Right renal pelvis (tissue), 4 donors: Measurements from ENCODE around the gene IRAG1. TPM values are rescaled to one million over a fixed set of nuclear protein-coding genes. Genes with fewer than 3 reads are reported as not detected.
A peak's percentile ranks its signal among the peaks of the same experiment; 100 is the strongest.

Experiments used
- DNase-seq, 4 donors: peaks; one replicate each; pipeline ENCODE4 v3.0.0-alpha.2; 2013; ENCODE audit warnings: low read depth in 4 of 4, low spot score in 3 of 4, missing footprints in 1 of 4
- polyA plus RNA-seq, 4 donors: library from polyadenylated mRNA; unstranded; fragments of 120-200 nt; gene quantifications; one replicate each; pipeline ENCODE4 v1.2.1, GENCODE V29; 2013; ENCODE audit not compliant: insufficient read length in 4 of 4

Gene IRAG1, protein sequence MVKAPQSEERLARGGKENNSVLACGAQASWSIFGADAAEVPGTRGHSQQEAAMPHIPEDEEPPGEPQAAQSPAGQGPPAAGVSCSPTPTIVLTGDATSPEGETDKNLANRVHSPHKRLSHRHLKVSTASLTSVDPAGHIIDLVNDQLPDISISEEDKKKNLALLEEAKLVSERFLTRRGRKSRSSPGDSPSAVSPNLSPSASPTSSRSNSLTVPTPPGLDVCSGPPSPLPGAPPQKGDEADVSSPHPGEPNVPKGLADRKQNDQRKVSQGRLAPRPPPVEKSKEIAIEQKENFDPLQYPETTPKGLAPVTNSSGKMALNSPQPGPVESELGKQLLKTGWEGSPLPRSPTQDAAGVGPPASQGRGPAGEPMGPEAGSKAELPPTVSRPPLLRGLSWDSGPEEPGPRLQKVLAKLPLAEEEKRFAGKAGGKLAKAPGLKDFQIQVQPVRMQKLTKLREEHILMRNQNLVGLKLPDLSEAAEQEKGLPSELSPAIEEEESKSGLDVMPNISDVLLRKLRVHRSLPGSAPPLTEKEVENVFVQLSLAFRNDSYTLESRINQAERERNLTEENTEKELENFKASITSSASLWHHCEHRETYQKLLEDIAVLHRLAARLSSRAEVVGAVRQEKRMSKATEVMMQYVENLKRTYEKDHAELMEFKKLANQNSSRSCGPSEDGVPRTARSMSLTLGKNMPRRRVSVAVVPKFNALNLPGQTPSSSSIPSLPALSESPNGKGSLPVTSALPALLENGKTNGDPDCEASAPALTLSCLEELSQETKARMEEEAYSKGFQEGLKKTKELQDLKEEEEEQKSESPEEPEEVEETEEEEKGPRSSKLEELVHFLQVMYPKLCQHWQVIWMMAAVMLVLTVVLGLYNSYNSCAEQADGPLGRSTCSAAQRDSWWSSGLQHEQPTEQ
- polyA plus RNA-seq = 10 to 100 TPM in 1 of 4 donors, 1 to 10 TPM in 3; 8.7 to 12.9 (median 9.7) TPM

DNA sequence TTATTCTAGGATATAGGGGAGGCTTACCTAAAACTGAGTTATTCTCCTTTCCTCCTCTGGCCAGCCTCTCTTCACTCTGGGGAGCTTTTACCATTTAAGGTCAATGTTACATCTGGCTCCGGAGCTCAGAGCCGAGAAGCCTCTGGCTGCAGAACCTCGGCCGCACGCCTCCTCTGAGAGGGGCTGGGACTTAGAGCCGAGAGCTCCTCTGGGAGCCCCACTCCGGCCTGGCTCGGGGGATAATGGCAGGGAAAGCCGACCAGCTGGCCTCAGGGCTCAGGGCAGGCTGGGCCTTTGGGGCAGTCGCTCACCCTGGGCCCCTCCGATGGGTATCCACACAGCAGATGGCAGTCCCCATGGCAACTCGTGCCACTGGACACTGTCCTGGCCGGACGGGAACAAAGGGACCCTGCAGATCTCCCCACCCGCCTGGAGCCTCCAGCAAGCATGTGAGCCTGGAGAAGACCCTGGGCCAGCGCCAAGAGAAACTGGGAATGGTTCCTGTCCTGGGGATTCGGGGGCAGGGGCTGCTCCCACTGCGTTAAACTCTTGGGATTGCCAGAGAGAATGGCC, at the start of gene IRAG1:
TSS of gene IRAG1 (minus strand) at position 247 of the 573 bp plus-strand sequence. CDS start at position 94, 153 bp downstream.
- DNase-seq = peak in 1 of 4 donors; percentile 38

DNA sequence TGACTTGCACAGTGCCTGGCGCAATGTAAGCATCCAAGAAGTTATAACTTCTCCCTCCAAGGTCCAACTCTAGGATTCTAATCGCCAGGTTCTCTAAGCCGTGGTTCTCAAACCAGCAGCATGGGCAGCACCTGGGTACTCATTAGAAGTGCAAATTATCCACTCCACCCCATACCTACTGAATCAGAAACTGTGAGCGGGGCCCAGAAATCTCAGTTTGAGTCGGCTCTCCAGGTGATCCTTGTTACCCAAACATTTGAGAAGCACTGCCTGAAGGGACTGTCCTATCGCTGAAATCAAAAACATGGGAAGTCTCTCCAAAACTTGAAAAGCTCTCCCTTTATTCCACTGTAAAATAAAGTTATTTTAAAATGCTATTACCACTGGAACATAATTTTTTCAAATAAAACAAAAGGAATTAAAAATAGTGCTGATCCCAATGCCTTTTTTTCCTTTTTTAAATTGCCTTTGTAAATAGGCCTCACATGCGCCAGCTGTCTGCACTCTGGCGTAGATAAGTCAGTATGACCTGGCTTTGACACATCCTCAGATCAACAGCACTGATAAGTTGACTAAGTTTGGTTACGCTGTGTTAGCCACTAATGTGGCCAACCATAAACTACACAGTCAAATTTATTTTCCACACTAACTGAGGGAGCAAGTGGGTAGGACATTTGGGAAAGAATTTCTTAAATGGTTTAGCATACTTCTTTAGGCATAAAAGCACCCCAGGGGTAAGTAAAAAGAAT, 49.1 kb upstream of the IRAG1 start:
- DNase-seq = no peak

DNA sequence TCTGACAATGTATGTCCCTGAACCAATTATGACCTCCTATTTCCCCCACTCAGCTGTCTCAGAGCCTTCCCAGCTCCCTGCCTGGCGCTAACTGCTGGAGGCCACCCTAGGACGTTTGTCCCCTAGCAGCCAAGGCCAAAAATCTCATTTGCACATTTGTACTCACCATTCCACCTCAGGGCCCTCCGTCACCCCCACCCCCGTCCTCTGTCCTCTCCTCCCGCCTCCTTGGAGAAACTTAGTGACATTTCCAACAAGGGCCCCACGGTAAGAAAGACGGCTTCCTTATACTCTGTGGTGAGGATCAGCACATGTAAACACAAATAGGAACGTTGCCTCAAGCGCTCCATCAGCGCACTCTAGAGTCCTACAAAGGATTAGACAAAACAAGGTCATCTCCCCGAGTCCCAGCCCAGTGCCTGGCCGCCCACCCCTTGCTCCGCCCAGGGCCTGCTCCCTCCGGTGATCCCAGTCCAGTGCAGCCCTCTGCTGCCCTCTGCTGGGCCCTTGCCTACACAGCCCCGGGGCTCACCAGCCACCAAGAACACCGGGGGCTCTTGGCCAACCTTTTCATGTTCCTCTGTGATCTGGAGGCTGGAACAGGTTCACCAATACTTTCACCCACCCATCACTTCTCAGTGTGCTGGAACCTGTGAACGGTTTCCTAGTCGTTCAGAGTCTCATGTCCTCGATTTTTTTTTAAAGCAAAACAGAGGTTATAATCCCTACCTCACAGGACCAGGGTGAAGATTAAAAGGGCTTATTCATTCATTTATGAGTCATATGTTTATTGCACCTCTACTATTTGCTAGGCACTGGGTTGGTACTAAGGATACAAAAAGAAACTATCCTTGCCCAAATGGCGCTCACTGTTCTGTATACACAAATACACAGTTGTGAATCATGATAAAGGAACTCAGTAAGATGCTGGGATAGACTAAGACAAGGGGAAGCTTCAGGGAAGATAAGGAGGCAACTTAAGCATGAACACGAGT, 42.2 kb upstream of the IRAG1 start:
- peak; percentile 80 to 86 (median 82) for DNase-seq

DNA sequence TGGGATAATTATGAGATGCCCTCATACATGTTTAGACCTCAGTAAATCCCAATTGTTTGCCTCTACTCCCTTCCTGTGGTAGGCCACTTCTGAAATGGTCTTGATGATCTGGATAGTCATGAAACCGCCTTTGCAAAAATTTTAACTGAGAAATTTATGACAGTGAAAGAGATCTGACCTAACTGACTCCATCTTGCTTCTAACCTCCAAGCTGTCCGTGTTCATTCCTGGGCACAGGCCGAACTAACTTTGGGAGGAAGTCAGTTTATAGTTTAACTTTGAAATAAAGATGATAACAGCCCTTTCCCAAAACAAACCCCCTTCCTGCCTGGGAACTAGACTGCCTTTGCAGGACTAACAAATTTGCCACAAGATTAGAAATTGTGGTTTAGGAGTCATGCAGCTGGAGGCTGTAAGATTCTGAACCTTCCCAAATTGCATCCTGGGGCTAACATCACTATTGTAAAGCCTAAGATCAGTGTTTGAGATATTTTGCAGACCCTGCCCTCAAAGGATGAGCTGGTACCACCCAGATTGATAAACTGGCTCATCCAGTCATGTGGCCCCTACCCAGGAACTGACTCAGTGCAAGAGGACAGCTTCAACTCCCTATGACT, 37.6 kb upstream of the IRAG1 start:
- DNase-seq = no peak

DNA sequence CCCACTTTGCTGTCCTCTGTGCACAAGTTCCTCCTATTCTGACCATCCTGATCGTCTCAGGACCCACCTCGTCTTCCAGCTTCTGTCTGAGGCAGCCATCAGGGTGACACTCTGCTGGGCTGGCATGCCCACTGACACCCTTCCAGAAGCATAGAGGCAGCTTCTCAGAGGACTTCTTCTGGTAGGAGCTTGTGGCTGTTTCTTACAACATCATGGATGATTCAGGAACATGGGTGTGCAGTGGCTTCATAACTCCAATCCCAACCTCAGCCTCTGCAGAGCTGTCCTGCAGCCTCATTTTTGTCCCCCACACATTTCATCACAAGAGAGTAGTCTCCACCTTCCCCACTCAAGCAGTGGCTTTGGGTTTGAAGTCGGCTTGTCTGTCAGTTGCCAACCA, 36.6 kb upstream of the IRAG1 start:
- DNase-seq = no peak

DNA sequence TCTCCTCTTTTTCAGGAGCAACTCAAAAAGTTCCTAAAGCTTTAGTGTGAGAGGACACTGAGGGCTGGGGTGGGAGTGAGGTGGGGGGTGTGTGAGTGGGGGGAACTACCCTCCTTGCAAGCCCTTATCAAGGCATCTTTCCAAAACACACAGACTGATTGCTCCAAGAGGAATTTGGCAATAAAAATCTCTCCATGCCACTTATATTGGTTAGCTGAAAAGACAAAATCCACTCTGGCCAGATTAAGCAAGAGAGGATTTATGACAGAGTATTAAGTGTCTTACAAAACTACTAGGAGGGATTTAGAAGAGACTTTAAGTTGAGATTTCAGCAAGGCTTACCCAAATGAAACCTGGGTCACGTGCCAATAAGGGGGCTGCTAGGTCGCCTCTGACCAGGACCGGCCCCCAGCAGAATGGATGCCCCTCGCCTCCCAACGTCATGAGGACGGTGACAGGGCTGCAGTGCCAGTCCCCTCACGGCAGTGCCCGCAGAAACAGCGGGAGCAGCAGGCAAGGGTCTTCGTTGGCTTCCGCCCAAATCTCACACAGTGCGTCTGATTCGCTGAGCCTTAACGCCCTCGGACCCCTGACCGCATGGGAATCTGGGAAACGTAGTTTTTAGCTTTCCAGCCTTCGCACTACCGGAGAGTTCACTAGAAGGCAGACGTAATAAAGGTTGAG, 35.4 kb upstream of the IRAG1 start:
- DNase-seq = peak in 2 of 4 donors; percentile 40 to 50

DNA sequence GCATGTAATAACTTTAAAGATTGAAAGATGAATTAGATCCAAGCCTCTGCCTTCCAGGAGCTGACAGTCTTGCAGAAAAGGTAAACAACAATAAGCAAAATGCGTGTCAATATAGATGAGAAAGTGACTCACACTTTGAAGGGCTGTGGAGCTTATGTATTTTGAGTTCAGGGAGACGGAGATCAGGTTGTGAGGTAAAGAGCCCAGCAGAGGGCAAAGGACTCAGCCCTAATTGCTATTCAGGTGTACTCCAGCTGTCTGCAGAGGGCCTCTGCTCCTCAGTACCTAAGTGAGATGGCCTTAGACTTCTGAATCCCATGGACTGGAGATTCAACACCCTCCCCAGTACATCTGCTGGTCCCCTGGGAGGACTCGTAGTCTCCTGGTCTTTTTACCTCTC, 34.6 kb upstream of the IRAG1 start:
- no peak for DNase-seq

DNA sequence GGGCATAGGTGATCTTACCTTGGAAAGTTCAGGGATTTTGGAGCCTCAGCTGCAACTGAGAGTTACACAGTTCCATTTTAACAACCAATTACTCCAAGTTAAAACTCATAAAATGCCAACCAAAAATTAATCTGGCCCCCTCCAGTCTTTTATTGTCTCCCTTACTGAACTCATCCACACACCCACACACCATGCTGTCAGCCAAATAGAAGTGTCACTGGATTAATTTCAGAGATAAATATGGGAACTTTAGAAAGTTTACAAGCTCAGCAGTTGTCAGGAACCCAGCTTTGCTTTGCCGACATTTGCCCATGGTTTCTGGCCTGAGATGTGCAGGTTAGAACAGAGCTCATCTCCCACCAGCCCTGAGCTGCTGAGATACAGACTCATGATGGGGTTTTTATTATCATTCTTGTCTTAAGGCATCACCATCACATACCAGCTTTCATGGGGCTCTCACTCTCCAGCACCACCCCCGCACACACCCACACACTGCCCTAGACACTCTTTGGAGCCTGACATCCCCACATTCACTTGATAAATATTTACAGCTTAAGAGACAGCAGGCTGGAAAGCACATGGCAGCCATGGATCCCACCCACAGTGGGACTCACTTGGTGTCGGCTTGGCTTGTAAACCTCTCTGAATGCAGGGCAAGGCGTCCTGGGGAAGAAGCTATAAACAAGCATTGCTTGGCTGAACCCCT, 33.7 kb upstream of the IRAG1 start:
- DNase-seq = no peak

DNA sequence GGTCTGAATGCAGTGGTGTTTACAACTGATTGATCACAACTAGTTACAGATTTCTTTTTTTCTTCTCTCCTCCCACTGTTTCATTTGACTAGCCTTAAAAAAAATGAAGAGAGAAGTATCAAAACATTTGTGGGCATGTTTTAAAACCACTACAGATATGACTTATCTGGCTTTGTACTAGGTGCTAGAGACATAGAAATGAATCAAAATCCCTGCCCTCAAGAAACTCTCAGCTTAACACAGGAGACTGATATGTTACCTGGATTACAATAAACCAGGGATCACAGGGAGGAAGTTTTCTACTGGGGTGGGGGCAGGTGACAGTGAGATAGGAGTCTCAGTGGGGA, 32.3 kb upstream of the IRAG1 start:
- no peak for DNase-seq

DNA sequence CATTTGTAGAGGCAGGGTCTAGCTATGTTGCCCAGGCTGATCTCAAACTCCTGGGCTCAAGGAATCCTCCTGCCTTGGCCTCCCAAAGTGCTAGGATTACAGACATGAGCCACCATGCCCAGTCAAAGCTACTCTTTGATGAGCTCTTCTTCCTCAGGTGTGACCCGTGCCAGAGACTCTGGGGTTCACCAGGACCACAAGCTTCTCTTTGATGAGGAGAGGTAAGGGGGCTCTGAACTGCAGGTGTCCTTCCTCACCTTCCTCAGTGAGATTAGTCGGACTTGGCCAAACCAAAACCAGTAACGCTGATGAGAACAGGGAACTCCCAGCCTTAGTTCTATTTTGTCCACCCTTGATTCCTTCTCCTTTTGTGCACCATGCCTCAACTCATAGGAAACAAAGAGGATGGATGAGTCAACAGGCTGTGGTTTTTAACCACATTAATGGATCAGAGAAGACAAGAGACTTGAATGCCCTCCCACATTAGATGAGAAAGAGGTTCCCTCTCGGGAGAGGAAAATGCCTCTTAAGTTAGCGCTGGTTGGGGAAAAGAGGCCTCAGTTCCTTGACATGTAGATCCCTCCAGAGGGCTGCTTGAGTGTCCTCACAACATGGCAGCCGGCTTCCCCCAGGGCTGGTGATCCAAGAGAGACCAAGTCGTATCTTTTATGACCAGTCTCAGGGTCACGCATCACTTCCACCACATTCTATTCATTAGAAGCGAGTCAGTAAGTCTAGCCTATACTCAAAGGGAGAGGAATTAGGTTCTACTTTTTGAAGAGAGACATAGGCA, 31.8 kb upstream of the IRAG1 start:
- DNase-seq = no peak

DNA sequence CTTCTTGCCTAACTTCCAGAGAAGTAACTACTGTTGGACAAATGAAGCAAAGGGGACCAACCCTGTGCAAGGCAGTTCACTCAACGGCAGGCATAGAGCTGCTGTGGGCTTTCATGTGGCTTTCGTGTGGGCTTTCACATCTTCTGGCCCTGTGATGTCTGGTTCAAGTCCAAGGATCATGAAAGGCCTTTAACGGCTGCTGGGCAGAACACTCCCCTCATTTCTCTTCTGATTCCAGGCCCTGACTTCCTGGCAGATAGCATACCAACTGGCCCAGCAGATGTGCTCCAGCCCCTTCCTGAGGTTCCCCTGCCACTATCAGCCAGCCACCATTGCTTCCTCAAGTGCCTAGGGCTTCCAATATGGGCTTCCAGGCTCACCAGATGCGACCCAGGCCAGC, 28.8 kb upstream of the IRAG1 start:
- no peak for DNase-seq

DNA sequence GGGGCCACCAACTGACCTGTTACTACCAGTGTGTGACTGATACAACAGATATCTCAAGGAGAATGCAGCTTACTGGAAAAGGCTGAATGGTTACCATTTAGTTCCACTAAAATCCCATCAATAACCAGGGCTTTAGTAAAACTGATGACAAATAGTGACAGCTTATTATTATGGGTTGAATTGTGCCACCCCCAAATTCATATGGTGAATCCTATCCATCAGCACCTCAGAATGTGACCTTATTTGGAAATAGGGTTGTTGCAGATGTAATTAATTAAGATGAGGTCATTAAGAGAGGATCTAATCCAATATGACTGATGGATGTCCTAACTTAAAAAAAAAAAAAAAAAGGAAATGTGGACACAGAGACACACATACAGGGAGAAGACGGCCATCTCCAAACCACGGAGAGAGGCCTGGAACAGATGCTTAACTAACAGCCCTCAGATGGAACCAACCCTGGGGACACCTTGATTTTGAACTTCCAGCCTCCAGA, 27.4 kb upstream of the IRAG1 start:
- no peak for DNase-seq

DNA sequence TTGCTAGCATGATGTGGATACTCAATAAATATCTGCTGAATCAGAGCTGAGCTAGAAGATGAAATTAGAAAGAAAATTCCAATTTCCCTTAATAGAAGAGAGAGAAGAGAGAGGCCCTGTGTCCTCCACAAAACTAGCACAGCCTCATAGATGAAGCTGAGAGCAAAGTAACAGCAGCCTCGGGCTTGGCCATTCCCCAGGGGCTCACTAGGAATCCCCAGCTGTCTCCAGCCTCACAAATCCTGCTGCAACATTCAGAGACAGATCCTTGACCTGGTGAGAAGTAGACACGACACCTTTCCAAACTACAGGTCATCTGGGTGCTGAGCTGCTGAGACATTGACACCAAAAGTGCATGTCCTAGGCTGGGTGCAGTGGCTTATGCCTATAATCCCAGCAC, 26.1 kb upstream of the IRAG1 start:
- DNase-seq = no peak

DNA sequence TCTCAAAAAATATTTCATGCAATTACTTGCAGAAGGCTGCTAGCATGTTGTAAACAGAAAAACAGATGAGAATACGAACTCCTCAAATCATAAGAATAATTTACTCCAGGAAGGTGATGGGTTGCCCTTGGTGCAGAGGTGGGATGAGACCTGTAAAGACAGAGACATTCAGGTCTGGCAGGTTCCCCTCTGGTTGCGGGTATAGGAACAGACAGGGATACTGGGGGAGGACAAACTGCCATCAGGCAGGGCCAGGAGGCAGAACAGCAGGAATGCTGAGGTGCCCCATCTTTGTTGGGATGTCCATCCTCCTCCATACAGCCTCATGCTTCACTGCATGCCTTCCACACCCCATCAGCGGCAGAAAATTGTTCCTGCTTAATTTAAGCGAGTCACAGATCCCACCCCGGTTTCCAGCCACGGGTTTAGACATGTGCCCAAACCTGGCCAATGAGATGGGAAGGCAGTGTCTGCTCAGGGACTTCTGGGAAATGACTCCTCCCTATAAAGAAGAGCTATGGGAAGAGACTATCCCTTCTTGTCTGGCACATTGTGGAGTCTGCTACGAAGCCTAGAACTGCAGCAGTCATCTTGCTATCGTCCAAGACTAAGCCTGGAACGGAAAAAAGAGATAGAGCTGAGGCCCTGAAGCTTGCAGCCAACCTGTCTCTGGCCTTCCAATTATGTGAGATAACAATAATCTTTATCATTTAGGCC, 23.1 kb upstream of the IRAG1 start:
- no peak for DNase-seq

DNA sequence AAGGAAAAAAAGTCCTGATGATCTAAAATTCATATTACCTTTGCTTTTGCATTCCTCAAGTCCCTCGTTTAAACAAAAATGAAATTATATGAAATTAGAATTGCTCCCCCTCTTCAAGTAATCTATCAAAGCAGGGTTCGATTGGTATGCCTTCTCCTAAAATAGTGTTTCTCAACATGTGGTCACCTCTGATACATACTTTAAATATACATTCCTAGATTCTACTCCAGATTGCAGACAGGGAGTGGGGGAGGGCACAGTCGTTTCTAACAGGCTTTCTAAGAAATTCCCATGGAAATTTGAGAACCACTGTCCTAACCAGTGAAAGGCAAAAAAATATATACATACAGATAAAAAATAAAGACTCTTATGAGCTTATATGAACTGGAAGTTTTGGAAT, 22.6 kb upstream of the IRAG1 start:
- no peak for DNase-seq

DNA sequence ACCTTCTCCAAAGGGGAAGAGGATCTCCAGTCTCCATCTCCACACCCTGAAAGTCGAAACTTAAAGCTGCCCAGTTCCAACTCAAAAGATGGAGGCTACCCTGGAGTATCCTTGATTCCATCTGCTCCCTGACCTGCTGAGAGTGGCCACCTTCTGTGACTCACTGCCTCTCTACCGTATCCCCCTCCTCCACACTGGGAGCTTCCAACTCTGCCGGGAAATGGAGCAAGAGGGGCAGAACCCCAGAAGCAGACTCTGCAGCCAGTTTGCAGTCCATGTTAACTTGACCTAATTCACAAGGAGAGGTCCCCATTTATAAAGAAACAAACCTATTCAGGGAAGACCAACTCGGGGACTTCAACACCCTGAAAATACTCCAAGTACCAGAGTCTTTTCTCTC, 22.0 kb upstream of the IRAG1 start:
- DNase-seq = no peak
